Esophagus muscularis mucosa (tissue), 4 donors: Measurements from ENCODE around the gene NME7. TPM values are rescaled to one million over a fixed set of nuclear protein-coding genes. Genes with fewer than 3 reads are reported as not detected.

ENCODE experiments used
- DNase-seq: peaks from one replicate; pipeline ENCODE4 v3.0.0-alpha.2; 2017; ENCODE audit errors: extremely low spot score
- H3K27ac ChIP-seq, 4 donors: fragments of 200-600 bp; sonication (generic); replicated peaks in 1 of 4; 1 replicate in 3 of 4; 2 replicates in 1 of 4; pipeline ENCODE4 v1.5.1; 2016 to 2019; ENCODE audit warnings: mild to moderate bottlenecking in 1 of 4
- H3K27me3 ChIP-seq, 4 donors: fragments of 200-600 bp; sonication (generic); one replicate each; pipeline versions ENCODE4 v1.5.1 to v1.6.0; 2016 to 2019
- H3K36me3 ChIP-seq, 4 donors: fragments of 200-600 bp; sonication (generic); one replicate each; pipeline ENCODE4 v1.5.1; 2016 to 2019
- H3K4me1 ChIP-seq, 4 donors: fragments of 200-600 bp; sonication (generic); one replicate each; pipeline ENCODE4 v1.5.1; 2016 to 2019
- H3K4me3 ChIP-seq, 4 donors: fragments of 200-600 bp; sonication (generic); 1 replicate in 2 of 4; 2 replicates in 2 of 4; pipeline ENCODE4 v1.5.1; 2016 to 2019; ENCODE audit warnings: mild to moderate bottlenecking in 4 of 4, moderate library complexity in 1 of 4
- H3K9me3 ChIP-seq, 4 donors: fragments of 200-600 bp; sonication (generic); 1 replicate in 3 of 4; 2 replicates in 1 of 4; pipeline ENCODE4 v1.5.1; 2016 to 2019
- CTCF ChIP-seq, 3 experiments: fragments of 200-600 bp in 2 of 3; fragments of 450-650 bp in 1 of 3; sonication (generic) in 2 of 3; IDR thresholded peaks; one replicate each; pipeline ENCODE4 v1.5.1; 2017 to 2019; ENCODE audit warnings: antibody characterized with exemption in 3 of 3, mild to moderate bottlenecking in 2 of 3, moderate library complexity in 1 of 3
- EP300 ChIP-seq: sonication (generic); formaldehyde crosslinking; IDR thresholded peaks from one replicate; pipeline ENCODE4 v1.6.1; 2017; ENCODE audit warnings: antibody characterized with exemption
- POLR2A ChIP-seq: fragments of 450-650 bp; IDR thresholded peaks from one replicate; pipeline ENCODE4 v1.6.1; 2017; ENCODE audit warnings: antibody characterized with exemption, moderate library complexity, mild to moderate bottlenecking, low read depth
- POLR2AphosphoS5 ChIP-seq, 2 donors: sonication (generic); formaldehyde crosslinking; IDR thresholded peaks; one replicate each; pipeline ENCODE4 v1.6.1; 2017; ENCODE audit warnings: antibody characterized with exemption in 2 of 2
- WGBS: methylation state at CpG from one replicate; pipeline ENCODE4 v1.1.5; 2018; 5-methylcytosine and 5-hydroxymethylcytosine counted together
- intact Hi-C: fragments of 100-400 bp; cut with DNase I; formaldehyde crosslinking; loops from one replicate; pipeline ENCODE4 v1.15.1; 2023
- total RNA-seq, 4 donors: library from RNA; depleted of rRNA; stranded (reverse); fragments of >200 nt; gene quantifications; one replicate each; pipeline versions ENCODE4 v1.1.0 to v1.2.1, GENCODE V29; 2016

NME7 gene
- total RNA-seq, 4 donors from 2014 or later, result 10.2 to 27.8 (median 14.5) TPM

- Histone ChIP-seq H3K9me3 (no peaks in the 10 kb centered on the region), H3K27ac (no peak overlapping the region), H3K36me3 (no peaks in the 10 kb centered on the region), H3K4me3 (no peak overlapping the region), H3K27me3 (no peaks in the 10 kb centered on the region), H3K4me1 (no peaks in the 10 kb centered on the region)
- no peak for DNase-seq
- TF ChIP-seq CTCF (IDR thresholded peaks at IDR 0.05) (no peak), POLR2A (no peak), POLR2AphosphoS5 (IDR thresholded peaks at IDR 0.05) (no peak), EP300 (no peak)
- intact Hi-C loops, result no loop called here
- WGBS, result 70% methylated on average over 2 of the region's 2 CpGs
These were observed 117.6 kb downstream of the NME7 start for GRCh38 chr1:169250022-169250421.

GRCh38 chr1:169249611-169250010 is 118.0 kb downstream of the NME7 start:
- H3K4me1 ChIP-seq, result no peaks in the 10 kb centered on the region
- H3K27ac ChIP-seq, result no peak overlapping the region
- H3K36me3 ChIP-seq, result no peaks in the 10 kb centered on the region
- 55% methylated on average over 1 of the region's 1 CpG for WGBS
- H3K9me3 ChIP-seq, result no peaks in the 10 kb centered on the region
- no peak for DNase-seq
- intact Hi-C loops, result no loop called here
- H3K27me3 ChIP-seq, result no peaks in the 10 kb centered on the region
- H3K4me3 ChIP-seq, result no peak overlapping the region
- TF ChIP-seq CTCF (IDR thresholded peaks at IDR 0.05) (no peak), EP300 (no peak), POLR2AphosphoS5 (IDR thresholded peaks at IDR 0.05) (no peak)

- Histone ChIP-seq H3K27me3 (no peaks in the 10 kb centered on the region), H3K4me1 (peaks cover 0 to 6% (median 2%) of the 10 kb centered on the region in 4 donors), H3K36me3 (no peaks in the 10 kb centered on the region), H3K4me3 (no peak overlapping the region), H3K9me3 (no peaks in the 10 kb centered on the region), H3K27ac (no peak overlapping the region)
- intact Hi-C loops, result no loop called here
- 78% methylated on average over 1 of the region's 1 CpG for WGBS
- TF ChIP-seq POLR2A, result no peak
- TF ChIP-seq CTCF (IDR thresholded peaks at IDR 0.05), result no peak
- TF ChIP-seq EP300, result no peak
- no peak for TF ChIP-seq POLR2AphosphoS5 (IDR thresholded peaks at IDR 0.05)
- no peak for DNase-seq
These were observed 121.9 kb downstream of the NME7 start for GRCh38 chr1:169245706-169246105.

- Histone ChIP-seq H3K9me3 (no peaks in the 10 kb centered on the region), H3K36me3 (no peaks in the 10 kb centered on the region), H3K27ac (no peak overlapping the region), H3K27me3 (no peaks in the 10 kb centered on the region), H3K4me1 (peaks cover 0 to 18% (median 9%) of the 10 kb centered on the region in 4 donors), H3K4me3 (no peak overlapping the region)
- WGBS, result 49% methylated on average over 3 of the region's 3 CpGs
- DNase-seq, result no peak
- no peak for TF ChIP-seq EP300
- no peak for TF ChIP-seq POLR2AphosphoS5 (IDR thresholded peaks at IDR 0.05)
- TF ChIP-seq CTCF (IDR thresholded peaks at IDR 0.05), result no peak
- no peak for TF ChIP-seq POLR2A
- intact Hi-C loops, result no loop called here
These were observed 127.0 kb downstream of the NME7 start for GRCh38 chr1:169240449-169241232.

- H3K4me3 ChIP-seq, result no peak overlapping the region
- TF ChIP-seq CTCF (IDR thresholded peaks at IDR 0.05) (no peak), POLR2AphosphoS5 (IDR thresholded peaks at IDR 0.05) (no peak), EP300 (no peak), POLR2A (no peak)
- no peak for DNase-seq
- WGBS, result 86% methylated on average over 4 of the region's 4 CpGs
- H3K27ac ChIP-seq, result no peak overlapping the region
- no peaks in the 10 kb centered on the region for H3K27me3 ChIP-seq
- no peaks in the 10 kb centered on the region for H3K9me3 ChIP-seq
- H3K36me3 ChIP-seq, result no peaks in the 10 kb centered on the region
- H3K4me1 ChIP-seq, result peaks cover 0 to 18% (median 9%) of the 10 kb centered on the region in 4 donors
- intact Hi-C loops, result no loop called here
These were observed 130.7 kb downstream of the NME7 start for GRCh38 chr1:169236880-169237279.
